GM18498 (cell line): ENCODE data around the gene CCNY.

Experiments
- ATAC-seq: cut with Tn5 transposase; IDR thresholded peaks from one replicate; pipeline ENCODE4 v1.9.1; 2021; ENCODE audit warnings: mild to moderate bottlenecking, moderate library complexity; ENCODE audit not compliant: unreplicated experiment

CCNY gene

DNA sequence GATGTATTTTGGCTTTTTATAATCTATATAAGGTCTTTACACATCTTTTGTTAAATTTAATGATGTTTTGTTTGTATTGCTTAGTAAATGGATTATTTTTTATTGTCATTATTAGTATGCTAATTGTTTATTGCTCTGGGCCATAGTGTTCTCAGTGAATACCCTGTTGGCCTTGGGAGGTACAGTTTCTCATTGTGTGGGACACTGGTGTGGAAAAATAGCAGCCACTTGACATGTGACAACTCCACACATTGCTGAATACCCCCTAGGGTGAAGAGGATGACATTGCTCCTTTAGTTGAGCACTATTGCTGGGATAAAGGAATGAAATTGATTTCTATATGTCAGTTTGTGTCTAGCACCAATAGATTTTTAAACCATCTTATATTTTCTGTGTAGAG lies 130.9 kb downstream of the CCNY start:
- no peak for ATAC-seq

DNA sequence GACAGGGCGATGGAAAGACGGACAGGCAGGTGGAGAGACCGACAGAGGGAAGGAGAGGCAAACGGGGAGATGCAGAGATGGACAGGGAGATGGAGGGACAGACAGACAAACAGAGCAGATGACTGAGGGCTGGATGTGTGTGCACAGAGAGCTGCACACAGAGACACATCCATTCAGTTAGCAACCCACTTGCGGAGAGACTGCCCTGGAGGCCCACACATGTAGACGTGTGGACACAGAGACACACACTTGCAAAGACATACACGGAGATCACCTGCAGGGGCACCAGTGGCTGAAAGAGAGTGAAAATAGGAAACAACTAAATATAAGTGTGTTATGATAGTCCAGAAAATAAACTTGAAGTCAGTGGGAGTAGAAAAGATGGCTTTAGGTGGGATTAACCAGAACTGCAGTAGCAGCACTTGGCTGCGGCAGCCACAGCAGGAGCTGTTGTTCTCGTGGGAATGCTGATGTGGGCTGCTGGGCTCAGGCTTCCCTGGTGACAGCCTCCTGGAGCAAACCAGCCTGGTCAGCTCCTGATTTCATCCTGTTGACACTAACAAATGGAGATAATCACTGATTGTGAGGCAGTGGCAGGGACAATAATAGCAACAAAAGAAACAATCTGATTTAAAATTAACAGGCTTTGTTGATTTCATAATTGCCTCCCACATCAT lies 134.1 kb downstream of the CCNY start:
- no peak for ATAC-seq

DNA sequence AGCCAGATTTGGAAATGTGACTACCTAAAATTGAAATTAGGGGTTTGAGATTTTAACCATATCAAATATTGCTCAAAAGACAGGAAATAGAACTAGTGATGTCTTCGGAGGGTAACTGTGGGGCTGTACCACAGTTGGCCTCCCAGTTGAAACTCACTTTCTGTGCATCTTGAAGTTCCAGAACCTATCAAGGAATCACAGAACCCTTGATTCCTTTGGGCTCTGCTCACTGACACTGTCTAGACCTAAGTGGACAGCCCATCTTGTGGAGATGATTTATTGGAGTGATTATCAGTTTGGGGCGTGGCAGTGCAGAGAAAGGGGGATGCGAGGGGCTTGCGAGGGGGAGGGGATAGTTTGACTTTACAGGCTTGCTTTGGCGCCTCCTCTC lies 134.6 kb downstream of the CCNY start:
- ATAC-seq: no peak

DNA sequence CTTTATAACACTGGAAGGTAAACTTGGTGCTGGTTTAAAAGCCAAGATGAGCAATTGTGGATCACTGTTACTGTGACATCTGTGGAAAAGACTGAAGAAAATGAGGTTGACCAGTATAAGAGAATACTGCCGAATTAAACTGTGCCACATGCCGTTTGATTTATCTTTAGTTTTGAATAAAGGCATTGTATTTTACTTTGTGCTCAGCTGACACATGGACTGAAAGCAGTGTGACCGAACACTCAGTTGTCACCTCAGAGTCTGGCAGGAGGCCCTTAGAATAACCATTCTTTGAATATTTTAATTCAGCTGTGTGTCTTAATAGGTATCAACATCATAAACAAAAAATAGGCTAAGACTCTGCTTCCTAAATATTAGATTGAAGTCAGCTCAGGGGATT lies 135.1 kb downstream of the CCNY start:
- ATAC-seq: no peak

DNA sequence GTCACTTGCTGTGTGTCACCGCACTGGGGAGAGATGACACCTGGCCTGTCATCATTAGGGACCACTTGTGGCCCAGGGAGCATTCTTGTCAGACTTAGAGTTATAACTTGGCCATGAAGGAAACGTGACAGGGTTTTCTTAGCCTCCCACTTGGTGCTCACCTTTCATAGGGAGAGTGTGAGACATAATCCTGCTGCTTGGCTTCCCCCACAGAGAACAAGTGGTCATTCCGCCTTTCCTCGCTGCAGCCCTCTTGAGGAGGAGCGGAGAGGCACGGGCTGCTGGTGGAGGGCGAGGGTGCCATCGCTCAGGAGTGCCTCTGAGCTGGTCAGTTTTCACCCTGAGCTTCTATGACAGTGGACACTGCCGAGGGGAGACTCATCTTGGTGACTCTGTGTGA lies 143.8 kb downstream of the CCNY start:
- no peak for ATAC-seq

DNA sequence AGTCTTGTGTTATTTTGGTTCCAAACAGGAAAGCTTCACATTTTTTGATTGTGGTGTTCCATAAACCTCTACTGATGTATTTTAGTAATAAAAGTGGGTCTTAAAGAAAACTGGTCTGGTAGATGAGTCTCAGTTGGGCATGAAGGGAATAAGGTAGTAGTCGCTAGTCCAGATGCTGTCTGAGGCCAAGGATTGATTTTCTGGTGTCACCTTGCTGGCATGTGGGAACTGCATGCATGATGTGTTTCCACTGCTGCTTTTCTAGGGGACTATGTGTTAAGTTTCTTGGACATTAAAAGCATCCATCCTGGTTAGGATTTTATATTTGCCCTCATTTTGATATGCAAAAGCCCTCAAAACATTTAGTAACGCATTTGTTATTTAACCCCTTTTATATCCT lies 145.1 kb downstream of the CCNY start:
- no peak for ATAC-seq

DNA sequence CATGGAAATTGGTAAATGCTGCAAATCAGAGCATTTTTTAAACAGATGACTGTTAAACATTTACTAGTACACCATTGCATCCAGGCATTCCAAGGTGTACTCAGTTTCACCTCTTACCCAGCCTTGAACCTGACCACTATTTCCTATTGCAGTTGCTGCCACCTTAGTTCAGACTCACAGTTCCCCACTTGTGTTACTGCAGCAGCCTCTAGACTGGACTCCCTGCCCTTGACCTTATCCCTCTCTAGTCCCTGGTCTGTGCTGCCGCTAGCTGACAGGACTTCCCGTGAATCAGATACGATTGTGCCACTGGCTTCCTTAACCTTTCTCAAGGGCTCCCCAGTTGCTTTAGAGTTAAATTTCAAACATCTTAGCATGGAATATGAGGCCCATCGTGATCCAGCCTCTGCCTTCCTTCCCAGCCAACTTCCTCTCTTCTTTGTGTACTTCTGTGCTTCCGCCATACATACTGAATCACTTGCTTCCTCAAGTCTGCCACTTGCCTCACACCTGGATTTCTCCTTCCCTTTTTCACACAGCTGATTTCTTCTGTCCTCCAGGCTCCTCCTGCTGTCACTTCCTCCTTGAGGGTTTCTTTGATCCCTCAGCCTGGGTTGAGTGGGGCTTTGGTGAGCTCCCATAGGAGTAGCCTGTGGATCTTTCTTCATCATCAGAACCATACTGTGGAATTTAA lies 150.1 kb downstream of the CCNY start:
- no peak for ATAC-seq

DNA sequence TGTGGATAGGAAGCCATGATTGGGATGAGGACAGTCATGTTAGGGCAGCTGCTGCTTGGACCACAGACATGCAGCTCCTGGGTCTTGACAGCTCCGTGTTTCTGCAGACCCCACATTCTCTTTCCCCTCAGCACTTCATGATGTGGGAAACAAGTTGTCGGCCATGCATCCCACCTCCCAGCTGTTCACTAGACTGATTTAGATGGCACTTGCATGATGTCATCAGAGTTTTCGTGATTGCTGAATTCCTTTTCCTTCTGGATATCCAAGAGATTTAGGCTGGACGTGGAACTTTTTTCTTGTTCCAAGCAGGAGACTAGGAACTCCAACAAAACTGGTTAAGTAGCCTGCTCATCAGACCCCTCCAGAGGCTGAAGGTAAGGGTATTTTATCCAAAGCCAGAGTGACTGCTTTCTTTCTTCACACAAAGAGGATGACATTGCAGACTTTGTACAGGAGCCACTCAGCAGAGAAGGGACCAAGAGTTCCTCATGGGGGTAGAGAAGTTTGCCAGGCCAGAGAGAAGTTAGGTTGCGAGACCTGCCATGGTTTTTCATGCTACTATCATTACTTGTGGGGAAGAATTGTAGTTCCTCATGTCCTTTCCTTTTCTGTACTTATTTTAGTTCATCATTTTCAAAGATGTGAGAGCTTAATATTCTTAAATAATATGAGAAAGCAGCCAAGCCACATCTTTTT lies 151.2 kb downstream of the CCNY start:
- no peak for ATAC-seq

DNA sequence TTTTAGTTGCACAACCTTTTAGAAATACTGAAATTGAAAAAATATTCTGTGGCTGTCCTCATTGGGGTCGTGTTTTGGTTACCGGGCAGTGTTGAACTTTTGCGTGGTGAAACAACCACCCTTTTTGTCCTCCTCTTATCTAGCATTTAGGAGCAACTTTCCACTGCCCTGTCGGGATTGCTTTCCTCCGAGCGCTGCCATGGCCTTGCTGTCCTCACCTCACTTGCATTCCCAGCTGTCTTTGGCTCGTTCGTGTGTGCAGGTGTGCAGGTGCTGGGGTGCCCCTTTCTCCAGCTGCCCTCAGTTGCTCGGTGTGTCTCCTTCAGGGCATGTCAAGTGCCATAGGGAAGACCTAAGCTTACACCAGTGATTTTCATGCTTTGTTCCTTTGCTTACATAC lies 151.9 kb downstream of the CCNY start:
- no peak for ATAC-seq

DNA sequence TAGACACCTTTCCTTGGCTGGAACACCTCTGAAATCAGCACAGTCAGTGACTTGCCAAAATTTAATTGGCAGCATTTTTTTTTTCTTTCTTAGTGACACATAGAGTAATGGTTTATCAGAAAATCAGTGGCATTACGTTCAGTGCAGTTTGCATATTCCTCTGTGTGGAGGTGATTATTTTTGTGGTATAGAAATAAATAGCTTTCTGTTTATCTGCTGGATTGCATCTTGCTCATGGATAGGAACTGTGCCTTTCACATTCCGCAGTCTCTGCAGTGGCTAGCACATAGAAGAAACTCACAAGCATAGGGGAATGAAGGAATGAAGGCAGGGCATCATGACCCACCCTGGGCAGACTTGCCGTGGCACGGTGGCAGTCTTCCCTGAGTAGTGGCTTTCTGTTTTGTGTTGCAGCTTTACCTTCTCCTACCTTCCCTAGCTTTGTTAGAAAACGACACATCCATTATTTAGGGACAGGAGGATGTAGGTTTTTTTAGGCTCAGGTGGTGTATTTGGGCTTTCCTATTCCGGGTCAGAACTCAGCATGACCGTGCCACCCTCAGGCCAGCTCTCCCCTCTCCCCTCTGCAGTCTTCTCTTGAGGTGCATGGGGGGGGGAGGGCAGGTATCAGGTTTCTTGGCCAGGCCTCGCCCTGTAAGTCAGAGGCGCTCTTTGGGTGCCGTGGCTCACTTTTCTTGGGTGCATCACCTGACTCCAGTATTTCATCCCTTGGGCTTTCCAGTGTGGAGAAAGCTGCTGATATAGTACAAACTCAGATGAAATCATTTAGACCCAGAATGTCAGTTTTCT lies 156.3 kb downstream of the CCNY start:
- no peak for ATAC-seq

DNA sequence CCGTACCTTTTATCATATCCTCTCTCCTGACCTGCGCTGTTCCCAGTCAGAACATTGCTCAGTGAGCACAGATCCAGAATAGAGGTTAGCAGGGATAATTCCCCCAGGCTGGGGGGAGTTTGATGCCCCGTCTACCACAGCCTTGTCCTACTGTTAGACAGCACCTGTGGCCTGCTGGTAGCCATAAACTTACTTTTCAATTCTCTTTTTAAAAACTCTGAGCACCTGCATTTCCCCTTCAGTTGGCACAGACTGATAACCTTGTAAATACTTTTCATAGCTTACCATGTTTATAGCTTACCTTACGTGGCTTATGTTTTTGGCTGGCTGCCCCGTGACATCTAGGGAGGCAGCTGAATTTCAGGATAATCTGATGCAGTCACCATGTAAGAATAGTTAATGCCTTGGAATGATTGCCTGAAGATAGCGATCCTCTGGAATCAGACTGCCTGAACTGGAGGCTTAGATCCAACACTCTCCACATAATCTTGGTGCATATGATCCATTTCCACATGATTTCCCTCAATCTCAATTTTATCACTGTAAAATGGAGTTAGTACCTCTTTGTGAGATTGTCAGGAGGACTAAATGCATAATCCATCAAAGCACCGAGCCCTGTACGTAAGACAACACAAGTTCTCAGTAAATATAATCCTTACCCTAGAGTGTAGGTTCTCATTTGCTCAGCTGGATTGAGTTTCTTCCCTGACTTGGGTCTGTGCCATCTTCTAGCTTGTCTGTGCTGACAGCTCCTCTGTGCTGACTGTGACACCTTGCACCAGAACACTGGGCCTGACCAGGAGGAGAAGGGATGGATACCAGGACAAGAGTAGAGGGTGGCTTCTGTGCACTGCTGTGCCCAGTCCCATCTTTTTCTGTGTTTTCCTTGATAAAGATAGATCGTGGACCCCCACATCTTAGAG lies 157.1 kb downstream of the CCNY start:
- no peak for ATAC-seq

DNA sequence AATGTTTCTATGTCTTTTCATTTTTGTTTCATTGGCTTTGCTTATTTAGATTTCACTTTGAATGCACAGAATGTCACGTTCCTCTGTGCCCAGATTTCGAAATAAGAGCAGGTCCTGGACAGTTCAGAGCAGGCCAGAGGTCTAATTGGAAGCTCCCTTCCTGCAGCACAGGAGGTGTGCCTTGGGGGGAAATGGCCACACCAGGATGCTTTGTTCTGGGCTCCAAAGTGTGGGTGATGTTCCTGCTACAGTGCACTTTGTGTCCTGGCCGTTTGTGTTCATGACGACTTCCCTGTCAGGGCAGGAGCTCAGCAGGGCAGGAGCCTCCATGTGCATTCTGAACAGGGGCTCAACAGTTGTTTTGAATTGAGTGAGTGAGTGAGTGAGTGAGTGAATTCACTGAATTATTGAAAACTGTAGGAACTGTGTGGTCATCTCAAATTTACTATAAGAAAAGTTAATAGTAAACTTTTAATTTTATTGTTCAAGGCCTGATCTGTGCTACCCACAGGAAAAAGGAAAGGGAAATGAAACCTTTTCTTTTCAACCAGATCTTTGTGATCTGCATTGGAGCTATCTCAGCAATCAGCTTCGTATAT lies 159.3 kb downstream of the CCNY start:
- peak; percentile 66 for ATAC-seq

DNA sequence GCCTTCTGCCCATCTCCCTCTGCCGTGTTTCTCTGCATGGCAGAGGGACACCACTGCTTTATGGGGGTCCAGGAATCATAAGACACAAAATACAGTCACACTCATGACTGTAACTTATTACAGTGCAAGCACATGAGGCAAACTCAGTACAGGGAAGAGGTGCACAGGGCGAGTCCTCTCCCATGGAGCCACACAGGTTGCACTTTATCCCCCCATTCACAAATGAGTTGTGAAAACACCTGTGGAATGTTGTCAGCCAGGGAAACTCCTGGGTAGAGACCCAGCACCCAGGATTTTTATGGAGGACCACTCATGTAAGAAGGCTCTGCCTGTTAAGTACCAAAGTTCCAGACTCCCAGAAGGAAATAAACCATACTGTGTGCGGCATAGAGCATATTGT lies 161.6 kb downstream of the CCNY start:
- ATAC-seq: no peak

DNA sequence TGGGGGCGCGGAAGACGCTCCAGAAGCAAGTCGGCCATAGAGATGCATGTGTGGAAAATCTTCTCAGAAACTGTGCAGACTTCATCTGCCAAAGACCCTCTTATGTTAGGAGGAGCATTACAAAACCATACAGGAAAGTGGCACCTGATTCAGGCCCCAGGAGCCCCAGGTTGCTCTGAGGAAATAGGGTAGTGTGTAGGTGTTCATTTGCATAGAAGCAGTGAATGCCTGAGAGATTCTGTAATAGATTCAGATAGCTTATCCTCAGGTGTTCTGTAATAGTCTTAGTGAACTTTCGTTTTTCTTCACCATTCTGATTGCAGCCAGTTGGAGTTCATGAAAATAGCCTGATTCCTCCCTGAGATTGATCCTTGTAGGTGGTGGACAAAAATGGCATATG lies 162.4 kb downstream of the CCNY start:
- peak; percentile 77 for ATAC-seq

DNA sequence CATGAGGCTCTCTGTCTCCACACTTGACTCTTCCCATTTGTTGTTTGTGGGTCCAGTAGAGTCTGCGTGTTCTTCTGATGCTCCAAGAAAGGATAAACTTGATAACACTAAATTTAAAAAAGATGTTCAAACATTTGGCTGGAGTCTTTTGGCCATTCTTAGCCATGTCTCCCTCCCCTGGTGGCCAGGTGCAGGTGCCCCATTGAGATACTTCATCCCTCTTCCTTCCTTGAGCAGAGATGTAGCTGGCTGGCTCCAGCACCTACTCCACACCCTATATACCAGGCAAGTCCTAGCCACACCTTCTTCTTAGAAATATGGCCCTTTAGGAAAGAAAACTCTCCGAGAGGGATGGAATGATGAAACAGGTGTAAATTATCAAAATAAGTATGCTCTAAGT lies 165.6 kb downstream of the CCNY start:
- ATAC-seq: no peak

DNA sequence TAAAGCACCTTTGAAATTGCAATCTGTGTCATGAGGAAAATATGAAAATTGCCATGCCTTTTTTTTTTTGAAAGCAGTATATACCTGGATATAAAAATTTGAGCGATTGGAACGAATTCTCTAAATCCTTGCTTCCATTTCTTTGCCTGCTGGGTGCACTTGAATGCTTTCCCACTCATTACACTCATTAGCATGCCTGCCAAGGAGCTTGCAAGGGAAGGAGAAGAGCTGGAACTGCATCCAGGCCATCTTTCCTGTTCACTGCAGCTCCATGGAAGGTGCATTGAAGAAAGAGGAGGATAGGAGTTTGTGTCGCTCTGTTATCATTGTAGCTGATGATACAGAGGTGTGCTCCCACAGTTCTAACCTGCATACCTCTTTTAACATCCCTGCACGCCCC lies 166.4 kb downstream of the CCNY start:
- no peak for ATAC-seq

DNA sequence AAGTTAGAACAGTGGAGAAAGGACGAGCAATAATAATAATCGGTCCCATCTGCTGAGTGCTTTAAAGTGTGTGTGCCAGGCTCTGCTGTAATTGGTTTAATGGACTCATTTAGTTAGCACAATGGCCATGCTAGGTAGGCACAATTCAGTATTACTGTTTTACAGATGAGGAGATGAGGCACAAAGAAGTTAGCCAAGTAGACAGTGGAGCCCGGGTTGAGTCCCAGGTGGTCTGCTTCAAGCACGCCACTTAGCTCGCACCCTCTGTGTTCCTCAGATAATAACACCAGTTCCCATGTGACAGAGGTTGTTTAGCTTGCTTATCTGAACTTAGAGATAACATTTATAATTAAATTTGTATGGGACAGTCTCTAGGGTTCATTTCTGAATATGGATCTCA lies 167.3 kb downstream of the CCNY start:
- no peak for ATAC-seq

DNA sequence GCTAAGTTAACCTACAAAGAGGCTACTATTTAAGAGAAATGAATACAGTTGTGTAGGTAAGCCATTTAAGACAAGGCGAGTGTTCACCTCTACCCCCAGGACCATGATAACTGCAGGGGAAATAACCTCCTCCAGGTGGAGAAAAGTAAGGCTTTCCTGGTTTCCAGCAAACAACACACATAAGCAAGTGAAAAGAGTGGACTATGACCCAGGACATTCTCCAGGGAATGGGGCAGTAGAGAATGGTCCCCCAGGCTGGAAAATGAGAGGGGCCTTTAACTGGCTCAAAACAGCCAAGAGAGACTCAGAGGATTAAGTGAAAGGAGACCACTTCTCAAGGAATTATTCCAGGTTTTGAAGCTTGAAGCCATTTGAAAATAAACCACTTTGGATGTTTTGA lies 167.8 kb downstream of the CCNY start:
- no peak for ATAC-seq

DNA sequence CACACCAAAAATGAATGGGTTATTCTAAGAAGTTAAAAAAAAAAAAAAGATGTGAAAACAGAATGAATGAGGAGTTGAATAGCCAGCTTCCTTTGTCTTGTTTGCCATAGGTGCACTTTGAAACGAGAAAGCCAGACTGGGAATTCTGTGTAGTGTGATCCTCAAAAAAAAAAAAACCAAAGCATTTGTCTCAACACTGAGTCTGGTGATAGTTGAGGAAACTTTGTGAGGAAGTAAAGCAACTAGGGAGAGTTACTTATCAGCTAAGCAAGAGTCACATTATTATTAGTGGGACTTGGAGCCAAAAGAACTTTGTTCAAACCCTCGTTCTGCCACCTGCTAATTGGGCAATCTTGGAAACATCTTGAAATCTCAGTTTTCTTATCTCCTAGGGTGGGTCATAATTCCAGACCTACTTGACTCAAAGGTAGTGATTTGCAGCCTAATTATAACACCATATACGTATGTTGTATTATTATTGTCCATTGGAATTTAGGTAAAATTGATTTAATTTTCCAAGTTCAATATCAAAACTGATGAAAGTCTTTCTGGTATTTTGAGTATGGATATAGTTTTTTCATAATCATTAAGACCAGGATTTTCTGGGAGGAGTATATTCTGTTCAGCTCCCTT lies 169.0 kb downstream of the CCNY start:
- ATAC-seq: no peak

DNA sequence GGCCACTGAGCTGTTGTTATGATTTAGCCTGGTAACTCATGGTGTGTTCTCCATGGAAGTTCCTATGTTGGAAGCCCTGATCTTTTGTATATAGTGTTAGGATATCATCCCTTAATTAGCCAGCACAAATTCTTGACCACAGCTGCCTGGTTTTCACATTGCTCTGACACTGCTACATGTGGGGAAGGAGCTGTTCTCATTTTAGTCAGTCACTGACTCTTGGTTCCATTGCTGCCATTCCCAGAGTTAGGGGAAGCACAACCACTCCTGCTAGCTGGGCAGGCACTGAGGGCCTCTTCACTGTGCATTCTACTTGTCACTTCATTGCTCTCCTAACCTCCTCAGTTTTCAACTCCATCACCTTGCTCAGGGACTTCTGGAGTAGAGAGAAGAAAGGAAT lies 170.4 kb downstream of the CCNY start:
- ATAC-seq: no peak
